HG02884 (cell line): Measurements from ENCODE around the gene CCNJL.
"Not testable (repeated sequence)": the region's sequence is repeated elsewhere in the genome, so short reads cannot be mapped to it uniquely, and the experiment has no call there.

Experiments
- ATAC-seq: cut with Tn5 transposase; IDR thresholded peaks from one replicate; pipeline ENCODE4 v1.9.1; 2021; ENCODE audit warnings: mild to moderate bottlenecking, moderate library complexity; ENCODE audit not compliant: unreplicated experiment

Gene CCNJL

GRCh38 chr5:160266044-160266443, 46.3 kb downstream of the CCNJL start:
- no peak for ATAC-seq

GRCh38 chr5:160263326-160263855, 49.0 kb downstream of the CCNJL start:
- ATAC-seq = no peak

GRCh38 chr5:160262151-160263074, 50.0 kb downstream of the CCNJL start:
- ATAC-seq = no peak

- no peak for ATAC-seq
These were observed 51.2 kb downstream of the CCNJL start for GRCh38 chr5:160260881-160261815.

GRCh38 chr5:160260006-160260775, 52.2 kb downstream of the CCNJL start:
- no peak for ATAC-seq

- ATAC-seq = no peak
These were observed 53.0 kb downstream of the CCNJL start for GRCh38 chr5:160259341-160259740.

GRCh38 chr5:160254706-160255105, 57.7 kb downstream of the CCNJL start:
- ATAC-seq = no peak

- no peak for ATAC-seq
These were observed 58.9 kb downstream of the CCNJL start for GRCh38 chr5:160253441-160253840.

- no peak for ATAC-seq
These were observed 59.4 kb downstream of the CCNJL start for GRCh38 chr5:160252916-160253315.

- no peak for ATAC-seq
These were observed 60.8 kb downstream of the CCNJL start for GRCh38 chr5:160251406-160252155.

GRCh38 chr5:160250826-160251225, 61.5 kb downstream of the CCNJL start:
- ATAC-seq = no peak

- ATAC-seq = no peak
These were observed 62.1 kb downstream of the CCNJL start for GRCh38 chr5:160250226-160250625.

- ATAC-seq = not testable (repeated sequence)
These were observed 62.8 kb downstream of the CCNJL start for GRCh38 chr5:160249570-160249969.

- no peak for ATAC-seq
These were observed 66.8 kb downstream of the CCNJL start for GRCh38 chr5:160245506-160246086.

- no peak for ATAC-seq
These were observed 70.2 kb downstream of the CCNJL start for GRCh38 chr5:160242145-160242544.

- no peak for ATAC-seq
These were observed 72.0 kb downstream of the CCNJL start for GRCh38 chr5:160240350-160240749.

GRCh38 chr5:160237571-160238093, 74.7 kb downstream of the CCNJL start:
- no peak for ATAC-seq

GRCh38 chr5:160235731-160236130, 76.6 kb downstream of the CCNJL start:
- no peak for ATAC-seq

- no peak for ATAC-seq
These were observed 79.1 kb downstream of the CCNJL start for GRCh38 chr5:160233215-160233614.
